OCI-LY3 (cell line): Measurements from ENCODE around the gene BANK1.

Experiments
- CTCF ChIP-seq: fragments of 200-600, 300-600 bp; sonication (generic); IDR thresholded peaks from 2 replicates; pipeline ENCODE4 v1.5.1; 2014; ENCODE audit warnings: antibody characterized with exemption, low read length, low read depth
- EZH2phosphoT487 ChIP-seq: fragments of 200-600 bp; shearing (Covaris generic); IDR thresholded peaks from 2 replicates; pipeline ENCODE4 v1.6.1; 2018; ENCODE audit warnings: antibody characterized with exemption, mixed run types, low read depth

GRCh38 chr4:101992446-101992845 lies 201.9 kb downstream of the BANK1 start:
- TF ChIP-seq CTCF (no peak), EZH2phosphoT487 (no peak)
